ENCODE data around the gene EPSTI1.

EPSTI1 gene

DNA sequence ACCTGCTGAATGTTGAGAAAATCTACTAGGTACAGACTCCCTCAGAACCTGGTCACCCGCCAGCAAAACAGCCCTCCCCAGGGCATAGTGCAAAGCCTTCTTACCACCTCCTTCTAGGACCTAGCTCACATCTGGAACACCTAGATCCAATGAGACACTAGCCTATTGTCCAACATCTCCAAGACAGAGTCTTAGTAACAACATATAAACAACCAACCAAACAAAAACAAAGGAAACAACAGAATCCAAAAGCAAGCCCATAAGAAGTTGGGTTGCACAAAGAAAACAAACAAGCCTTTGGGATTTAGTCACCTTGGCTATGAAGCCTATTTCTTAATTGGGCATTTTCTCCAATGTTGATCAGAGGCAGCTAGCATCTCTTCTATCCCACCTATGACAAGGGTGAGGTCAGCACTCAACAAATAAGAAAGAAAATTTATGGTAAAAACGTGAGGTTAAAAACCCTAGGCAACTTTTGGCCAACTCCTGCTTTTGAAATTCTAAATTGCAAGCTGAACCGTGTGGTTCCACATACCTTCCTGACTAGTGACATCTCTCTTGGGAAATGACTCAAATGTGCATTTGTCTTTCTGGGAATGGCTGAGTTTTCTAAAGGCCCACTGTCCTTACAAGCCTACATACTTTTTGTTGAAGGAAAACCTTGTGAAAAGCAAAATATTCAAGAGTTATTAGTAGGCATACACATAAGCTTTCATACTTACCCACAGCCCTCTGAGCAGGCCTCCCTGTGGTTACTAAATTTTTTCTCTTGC, 144.0 kb downstream of the EPSTI1 start:
- no peak for ATAC-seq
- DNase-seq, result no peak

- ATAC-seq (no peak), DNase-seq (no peak)
Measured at GRCh38 chr13:42836930-42837690, 154.9 kb downstream of the EPSTI1 start.
